H1 (cell line): ENCODE results near the gene MEX3B. TPM values are rescaled to one million over a fixed set of nuclear protein-coding genes. Genes with fewer than 3 reads are reported as not detected.

Experiments used
- CTCF ChIA-PET: fragments of 300-600 bp; sonication (Branson Sonifier 250); formaldehyde crosslinking; loops from one replicate; lab custom pipeline; 2021; ENCODE audit not compliant: partially characterized antibody; lab: Charles Lee
- POLR2A ChIA-PET: fragments of 300-600 bp; sonication (Branson Sonifier 250); formaldehyde crosslinking; loops from one replicate; lab custom pipeline; 2021; ENCODE audit warnings: inconsistent platforms; ENCODE audit not compliant: partially characterized antibody; lab: Charles Lee
- DNase-seq, 2 experiments: peaks; one replicate each; pipeline versions ENCODE4 v3.0.0 to v3.0.0-alpha.2; 2010 to 2022; ENCODE audit warnings: low spot score in 2 of 2, low read depth in 1 of 2, mixed read lengths in 1 of 2
- FAIRE-seq: peaks from 2 replicates; lab custom pipeline; 2011; peaks lifted over from hg19 to GRCh38; lab: Jason Lieb, UNC
- H2AFZ ChIP-seq: 2 replicates; pipeline ENCODE4 v1.8.1; 2012; ENCODE audit warnings: low read length, inconsistent platforms
- H2AK5ac ChIP-seq: 2 replicates; pipeline ENCODE4 v1.6.1; 2013; ENCODE audit warnings: low read depth, low read length
- H2BK120ac ChIP-seq: replicated peaks from 2 replicates; pipeline ENCODE3; 2013; ENCODE audit warnings: low read depth, low read length, inconsistent platforms
- H2BK12ac ChIP-seq: 2 replicates; pipeline ENCODE4 v1.6.1; 2013; ENCODE audit warnings: low read depth, low read length
- H2BK15ac ChIP-seq: 2 replicates; pipeline ENCODE4 v1.6.1; 2013; ENCODE audit warnings: low read length
- H2BK20ac ChIP-seq: 2 replicates; pipeline ENCODE4 v1.6.1; 2013; ENCODE audit warnings: low read length
- H2BK5ac ChIP-seq: 2 replicates; pipeline ENCODE4 v1.6.1; 2013; ENCODE audit warnings: low read depth, low read length
- H3K14ac ChIP-seq: 2 replicates; pipeline ENCODE4 v1.6.1; 2013; ENCODE audit warnings: inconsistent platforms; ENCODE audit not compliant: insufficient read length
- H3K18ac ChIP-seq: 2 replicates; pipeline ENCODE4 v1.6.1; 2013; ENCODE audit warnings: low read length; ENCODE audit errors: extremely low read depth
- H3K23ac ChIP-seq: 2 replicates; pipeline ENCODE4 v1.6.1; 2013; ENCODE audit warnings: inconsistent platforms; ENCODE audit not compliant: insufficient read length
- H3K23me2 ChIP-seq: 2 replicates; pipeline ENCODE4 v1.6.1; 2013; ENCODE audit warnings: low read depth, low read length
- H3K27ac ChIP-seq: 2 replicates; pipeline ENCODE4 v1.6.1; 2011; ENCODE audit warnings: low read depth, low read length, inconsistent platforms
- H3K27me3 ChIP-seq, 4 experiments: replicated peaks in 1 of 4; 1 replicate in 1 of 4; 2 replicates in 3 of 4; pipeline versions ENCODE4 v1.6.1 to v1.8.1; 2011 to 2013; ENCODE audit warnings: low read length in 3 of 4, mild to moderate bottlenecking in 3 of 4, inconsistent platforms in 2 of 4, mixed read lengths in 2 of 4, moderate library complexity in 1 of 4; ENCODE audit not compliant: control insufficient read depth in 3 of 4, insufficient read depth in 3 of 4; ENCODE audit errors: extremely low read depth in 1 of 4
- H3K36me3 ChIP-seq, 4 experiments: 2 replicates each; pipeline versions ENCODE4 v1.6.1 to v1.8.1; 2011 to 2013; ENCODE audit warnings: mild to moderate bottlenecking in 4 of 4, low read length in 3 of 4, moderate library complexity in 2 of 4, control low read depth in 1 of 4, inconsistent platforms in 1 of 4; ENCODE audit not compliant: insufficient read depth in 4 of 4, control insufficient read depth in 2 of 4
- H3K4ac ChIP-seq: replicated peaks from 2 replicates; pipeline ENCODE3; 2013; ENCODE audit warnings: low read length, low read depth, mixed read lengths, inconsistent platforms; ENCODE audit not compliant: insufficient read length
- H3K4me1 ChIP-seq, 4 experiments: replicated peaks in 1 of 4; 1 replicate in 1 of 4; 2 replicates in 3 of 4; pipeline versions ENCODE4 v1.6.1 to v1.8.1; 2011 to 2013; ENCODE audit warnings: low read length in 3 of 4, inconsistent platforms in 2 of 4, mixed read lengths in 1 of 4; ENCODE audit not compliant: insufficient read depth in 4 of 4, control insufficient read depth in 3 of 4
- H3K4me2 ChIP-seq, 2 experiments: 2 replicates each; pipeline versions ENCODE4 v1.6.1 to v1.8.1; 2011 to 2013; ENCODE audit warnings: low read depth in 2 of 2, low read length in 2 of 2, control low read depth in 1 of 2, inconsistent platforms in 1 of 2, mild to moderate bottlenecking in 1 of 2; ENCODE audit not compliant: insufficient read depth in 1 of 2
- H3K4me3 ChIP-seq, 4 experiments: fragments of 200-600, 300-600 bp in 1 of 4; sonication (generic), shearing (Covaris generic), sonication (Bioruptor Twin) in 1 of 4; 2 replicates each; pipeline versions ENCODE4 v1.5.1 to v1.8.1; 2011 to 2016; ENCODE audit warnings: low read length in 4 of 4, low read depth in 3 of 4, control low read depth in 2 of 4, inconsistent platforms in 2 of 4, mild to moderate bottlenecking in 2 of 4, mixed read lengths in 1 of 4, moderate library complexity in 1 of 4; ENCODE audit not compliant: insufficient read depth in 2 of 4; ENCODE audit errors: extremely low read depth in 1 of 4
- H3K56ac ChIP-seq: replicated peaks from 2 replicates; pipeline ENCODE3; 2013; ENCODE audit warnings: low read depth, mild to moderate bottlenecking, mixed read lengths, low read length, inconsistent platforms; ENCODE audit not compliant: insufficient read length
- H3K79me1 ChIP-seq: 2 replicates; pipeline ENCODE4 v1.6.1; 2013; ENCODE audit warnings: low read depth, low read length, control low read depth
- H3K79me2 ChIP-seq, 2 experiments: 2 replicates each; pipeline versions ENCODE4 v1.6.1 to v1.8.1; 2012 to 2013; ENCODE audit warnings: low read length in 2 of 2, mild to moderate bottlenecking in 2 of 2, inconsistent platforms in 1 of 2; ENCODE audit not compliant: insufficient read depth in 2 of 2, control insufficient read depth in 1 of 2
- H3K9ac ChIP-seq, 4 experiments: replicated peaks in 1 of 4; 1 replicate in 1 of 4; 2 replicates in 3 of 4; pipeline versions ENCODE4 v1.6.1 to v1.8.1; 2011 to 2013; ENCODE audit warnings: low read depth in 3 of 4, low read length in 3 of 4, control low read depth in 2 of 4, mild to moderate bottlenecking in 2 of 4, moderate library complexity in 2 of 4, inconsistent platforms in 1 of 4; ENCODE audit errors: extremely low read depth in 1 of 4
- H3K9me3 ChIP-seq, 2 experiments: 2 replicates each; pipeline versions ENCODE4 v1.6.1 to v1.8.1; 2012 to 2013; ENCODE audit warnings: mild to moderate bottlenecking in 2 of 2, moderate library complexity in 2 of 2, control low read depth in 1 of 2, inconsistent platforms in 1 of 2, low read depth in 1 of 2, low read length in 1 of 2, mixed read lengths in 1 of 2; ENCODE audit not compliant: insufficient read depth in 2 of 2
- H4K20me1 ChIP-seq, 2 experiments: replicated peaks in 1 of 2; 2 replicates each; pipeline versions ENCODE3 to v1.8.1; 2011 to 2013; ENCODE audit warnings: inconsistent platforms in 2 of 2, low read length in 2 of 2, mild to moderate bottlenecking in 1 of 2; ENCODE audit not compliant: insufficient read depth in 2 of 2, control insufficient read depth in 1 of 2
- H4K5ac ChIP-seq: 2 replicates; pipeline ENCODE4 v1.6.1; 2013; ENCODE audit warnings: low read length, low read depth, mixed read lengths, inconsistent platforms; ENCODE audit not compliant: insufficient read length
- H4K8ac ChIP-seq: 2 replicates; pipeline ENCODE4 v1.8.0; 2013; ENCODE audit warnings: mild to moderate bottlenecking, moderate library complexity, low read length, inconsistent platforms; ENCODE audit not compliant: insufficient read depth; ENCODE audit errors: extremely low read depth
- H4K91ac ChIP-seq: replicated peaks from 2 replicates; pipeline ENCODE3; 2013; ENCODE audit warnings: low read length, mixed read lengths, inconsistent platforms; ENCODE audit not compliant: insufficient read length
- CTBP2 ChIP-seq: IDR thresholded peaks from 2 replicates; pipeline ENCODE4 v1.7.0; 2011; ENCODE audit warnings: borderline replicate concordance, mild to moderate bottlenecking, moderate library complexity, mixed read lengths, low read length; ENCODE audit not compliant: insufficient read depth, insufficient read length
- HDAC2 ChIP-seq, 2 experiments: fragments of 300-600 bp in 1 of 2; sonication (generic) in 1 of 2; IDR thresholded peaks; 2 replicates each; pipeline ENCODE4 v1.6.1; 2011 to 2012; ENCODE audit warnings: low read depth in 2 of 2, low read length in 2 of 2, mild to moderate bottlenecking in 2 of 2, moderate library complexity in 2 of 2, borderline replicate concordance in 1 of 2, inconsistent platforms in 1 of 2
- KDM4A ChIP-seq: IDR thresholded peaks from one replicate; pipeline ENCODE4 v1.7.1; 2012; ENCODE audit warnings: low read depth, mild to moderate bottlenecking, moderate library complexity, low read length, inconsistent platforms; ENCODE audit not compliant: severe bottlenecking
- POU5F1 ChIP-seq: IDR thresholded peaks from 2 replicates; pipeline ENCODE4 v1.6.1; 2011; ENCODE audit warnings: low read depth, mild to moderate bottlenecking, low read length, moderate library complexity
- SRF ChIP-seq: IDR thresholded peaks from 2 replicates; pipeline ENCODE4 v1.6.1; 2011; ENCODE audit warnings: mild to moderate bottlenecking, low read depth, low read length, moderate library complexity
- TCF12 ChIP-seq: IDR thresholded peaks from 2 replicates; pipeline ENCODE4 v1.6.1; 2011; ENCODE audit warnings: low read depth, mild to moderate bottlenecking, low read length
- WGBS, 2 experiments: shearing (Covaris generic) in 1 of 2; methylation state at CpG; one replicate each; pipeline versions ENCODE4 v1.1.6 to v1.1.7; 2013 to 2015; ENCODE audit warnings: low lambda C conversion rate in 2 of 2, mixed read lengths in 2 of 2, inconsistent platforms in 1 of 2, low coverage in 1 of 2, missing lambda C conversion rate in 1 of 2; ENCODE audit not compliant: insufficient replicate concordance in 2 of 2, insufficient coverage in 1 of 2, insufficient read length in 1 of 2; ENCODE audit errors: extremely low coverage in 1 of 2, missing lambda C conversion rate in 1 of 2; 5-methylcytosine and 5-hydroxymethylcytosine counted together
- polyA plus RNA-seq, 7 experiments: library from polyadenylated mRNA; depleted of rRNA in 3 of 7; stranded (reverse) in 5 of 7; unstranded in 2 of 7; fragments of >200 nt in 5 of 7; fragments of 200-250 nt in 2 of 7; gene quantifications; 1 replicate in 5 of 7; 2 replicates in 1 of 7; 4 replicates in 1 of 7; pipeline versions ENCODE4 v1.2.1 to v1.2.3, GENCODE V29; 2011 to 2013; ENCODE audit warnings: missing spikeins in 2 of 7, mixed read lengths in 2 of 7
- total RNA-seq: library from RNA; stranded (reverse); fragmentation: NEBNext Ultra II Directional; extraction: Animal tissue kit (Norgen Biotek cat#: 25700); gene quantifications from 2 replicates; pipeline ENCODE4 v1.2.1, GENCODE V29; 2021
- TF ChIP-seq, protein P1 (sequence below): IDR thresholded peaks from 2 replicates; pipeline ENCODE4 v1.6.1; 2011; ENCODE audit warnings: low read depth, mild to moderate bottlenecking, low read length; ENCODE audit not compliant: insufficient read depth

The MEX3B gene
- total and polyA plus RNA-seq, 2 of the 8 experiments (the other 6 are each of a cell fraction or from before 2014, with no cell fraction given), result 8.0 to 15.9 TPM

DNA sequence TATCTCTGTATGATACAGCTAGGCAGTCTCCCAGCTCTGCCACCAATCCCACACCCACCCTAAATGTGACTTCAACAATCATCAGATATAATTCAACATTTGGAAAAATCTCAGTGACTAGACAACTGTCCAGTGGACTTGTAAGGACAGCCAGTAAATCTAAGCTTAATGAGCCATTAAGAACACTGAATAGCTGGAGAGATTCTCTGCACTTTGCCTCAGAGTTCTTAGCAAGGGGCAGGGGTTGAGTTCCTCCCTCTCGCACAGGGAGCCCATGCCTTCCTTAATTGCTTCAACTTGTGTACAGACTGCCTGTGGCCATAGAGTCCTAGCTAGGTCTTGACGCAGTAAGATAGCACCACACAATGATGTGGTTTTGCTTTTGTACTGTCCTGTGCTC is 15.6 kb downstream of the MEX3B start:
- H4K20me1 ChIP-seq, result no peaks in the 10 kb centered on the region
- no peak overlapping the region for H4K91ac ChIP-seq
- H3K79me2 ChIP-seq, result no peaks in the 10 kb centered on the region
- no peak overlapping the region for H3K4ac ChIP-seq
- no peak for DNase-seq
- no peak overlapping the region; the same call in 1 of the 2 replicates for H2BK12ac ChIP-seq
- ChIA-PET CTCF (interaction anchor here (1.3 kb wide), 2 partner anchors 11 to 52 kb away, joined by 3 read pairs; no protein-coding TSS in a partner anchor), POLR2A (interaction anchor here (1.3 kb wide), 1 partner anchor 8 kb away, joined by 3 read pairs; no protein-coding TSS in a partner anchor)
- H3K4me2 ChIP-seq, result no peak overlapping the region
- H2BK5ac ChIP-seq, result no peak overlapping the region
- no peak overlapping the region for H3K27ac ChIP-seq
- H3K14ac ChIP-seq, result no peak overlapping the region
- H4K8ac ChIP-seq, result no peak overlapping the region
- no peak overlapping the region for H3K4me3 ChIP-seq
- no peak overlapping the region for H3K18ac ChIP-seq
- TF ChIP-seq CTBP2 (no peak), POU5F1 (no peak), SRF (no peak), KDM4A (no peak), TCF12 (no peak), HDAC2 (IDR thresholded peaks at IDR 0.05; ENCODE audit: borderline replicate concordance in 1 of 2, low read depth in 2 of 2, low read length in 2 of 2) (no peak)
- TF ChIP-seq, protein P1, sequence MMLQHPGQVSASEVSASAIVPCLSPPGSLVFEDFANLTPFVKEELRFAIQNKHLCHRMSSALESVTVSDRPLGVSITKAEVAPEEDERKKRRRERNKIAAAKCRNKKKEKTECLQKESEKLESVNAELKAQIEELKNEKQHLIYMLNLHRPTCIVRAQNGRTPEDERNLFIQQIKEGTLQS, result no peak
- 90% methylated on average over 2 of the region's 2 CpGs; no CpG with 5 or more reads in 1 of the 2 experiments for WGBS, 2 experiments
- H2AFZ ChIP-seq, result no peak overlapping the region
- no peak overlapping the region for H2BK15ac ChIP-seq
- no peaks in the 10 kb centered on the region for H3K4me1 ChIP-seq
- no peak for FAIRE-seq
- no peak overlapping the region for H4K5ac ChIP-seq
- no peak overlapping the region for H2BK120ac ChIP-seq
- no peaks in the 10 kb centered on the region for H3K23me2 ChIP-seq
- H3K36me3 ChIP-seq, result no peaks in the 10 kb centered on the region
- no peak overlapping the region for H3K56ac ChIP-seq
- H3K9ac ChIP-seq, result no peak overlapping the region
- H3K79me1 ChIP-seq, result no peaks in the 10 kb centered on the region
- H3K23ac ChIP-seq, result no peak overlapping the region
- no peaks in the 10 kb centered on the region for H3K27me3 ChIP-seq
- H3K9me3 ChIP-seq, result no peaks in the 10 kb centered on the region
- no peak overlapping the region for H2AK5ac ChIP-seq
- no peak overlapping the region for H2BK20ac ChIP-seq
